Measurements from ENCODE around the gene UCK2.
"Not testable (repeated sequence)": the region's sequence is repeated elsewhere in the genome, so short reads cannot be mapped to it uniquely, and the experiment has no call there.

UCK2 gene

DNA sequence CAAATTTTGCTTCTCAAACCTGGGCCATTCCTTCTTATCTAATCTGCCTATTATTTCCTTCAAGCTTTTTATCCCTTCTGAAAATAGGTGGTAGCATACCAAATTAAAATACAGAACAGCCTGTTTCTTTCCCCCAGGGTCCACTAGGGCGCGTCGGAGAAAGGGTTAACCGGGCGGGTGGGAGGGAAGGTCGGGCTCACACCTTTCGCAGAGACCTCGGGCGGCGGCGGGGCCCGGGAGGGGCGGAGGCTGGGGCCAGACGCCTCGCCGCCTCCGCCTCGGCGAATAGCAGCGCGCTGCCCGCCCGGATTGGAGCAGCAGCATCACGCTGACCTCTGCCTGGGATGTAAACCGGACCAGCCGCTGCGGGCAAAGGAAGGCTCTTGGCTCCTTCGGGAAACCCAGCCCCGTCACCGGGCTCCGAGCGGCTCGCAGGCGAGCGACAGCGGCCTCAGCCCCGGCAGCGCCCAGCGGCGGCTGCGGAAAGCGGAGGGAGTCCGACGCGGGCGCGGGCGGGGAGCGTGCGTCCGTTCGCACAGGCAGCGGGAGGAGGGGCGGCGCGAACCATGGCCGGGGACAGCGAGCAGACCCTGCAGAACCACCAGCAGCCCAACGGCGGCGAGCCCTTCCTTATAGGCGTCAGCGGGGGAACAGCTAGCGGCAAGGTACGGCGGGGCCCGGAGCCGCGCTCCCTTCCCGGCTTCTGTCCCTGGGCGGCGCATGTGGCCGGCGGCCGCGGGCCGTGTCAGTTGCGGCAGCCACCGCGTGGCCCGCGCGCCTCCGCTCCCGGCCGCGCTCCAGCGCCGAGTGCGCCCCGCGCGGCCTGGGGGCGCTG is at the start of gene UCK2:
Gene UCK2 (plus strand): TSS at position 347 of the 835 bp plus-strand sequence. CDS start 220 bp downstream, at position 567.
- peak; percentile 81 for DNase-seq

DNA sequence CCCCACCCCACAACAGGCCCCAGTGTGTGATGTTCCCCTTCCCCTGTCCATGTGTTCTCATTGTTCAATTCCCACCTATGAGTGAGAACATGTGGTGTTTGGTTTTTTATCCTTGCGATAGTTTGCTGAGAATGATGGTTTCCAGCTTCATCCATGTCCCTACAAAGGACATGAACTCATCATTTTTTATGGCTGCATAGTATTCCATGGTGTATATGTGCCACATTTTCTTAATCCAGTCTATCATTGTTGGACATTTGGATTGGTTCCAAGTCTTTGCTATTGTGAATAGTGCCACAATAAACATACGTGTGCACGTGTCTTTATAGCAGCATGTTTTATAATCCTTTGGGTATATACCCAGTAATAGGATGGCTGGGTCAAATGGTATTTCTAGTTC is 49.2 kb upstream of the UCK2 start:
- DNase-seq = not testable (repeated sequence)

DNA sequence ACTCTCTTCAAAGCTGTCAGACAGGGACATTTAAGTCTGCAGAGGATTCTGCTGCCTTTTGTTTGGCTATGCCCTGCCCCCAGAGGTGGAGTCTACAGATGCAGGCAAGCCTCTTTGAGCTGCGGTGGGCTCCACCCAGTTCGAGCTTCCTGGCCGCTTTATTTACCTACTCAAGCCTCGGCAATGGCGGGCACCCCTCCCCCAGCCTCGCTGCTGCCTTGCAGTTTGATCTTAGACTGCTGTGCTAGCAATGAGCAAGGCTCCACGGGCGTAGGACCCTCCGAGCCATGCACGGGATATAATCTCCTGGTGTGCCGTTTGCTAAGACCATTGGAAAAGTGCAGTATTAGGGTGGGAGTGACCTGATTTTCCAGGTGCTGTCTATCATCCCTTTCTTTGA is 43.9 kb upstream of the UCK2 start:
- DNase-seq = not testable (repeated sequence)

DNA sequence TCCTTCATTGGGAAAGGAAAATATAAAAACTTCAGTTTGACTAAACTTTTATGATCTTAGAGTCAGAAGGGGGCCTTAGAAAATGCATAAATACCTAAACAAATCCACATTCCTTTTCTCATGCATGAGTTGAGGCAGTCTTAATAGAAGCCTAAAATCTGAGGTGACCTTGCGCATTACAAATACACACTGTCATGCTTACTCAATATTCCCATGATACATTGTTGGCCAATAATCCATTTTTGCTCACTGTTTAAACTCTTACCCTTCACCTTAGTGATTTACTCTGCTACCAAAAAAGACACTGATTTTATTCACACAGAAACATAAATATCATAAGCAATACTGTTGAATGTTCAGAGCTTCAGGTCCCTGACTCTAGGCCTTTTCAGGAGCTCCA is 39.7 kb upstream of the UCK2 start:
- no peak for DNase-seq

DNA sequence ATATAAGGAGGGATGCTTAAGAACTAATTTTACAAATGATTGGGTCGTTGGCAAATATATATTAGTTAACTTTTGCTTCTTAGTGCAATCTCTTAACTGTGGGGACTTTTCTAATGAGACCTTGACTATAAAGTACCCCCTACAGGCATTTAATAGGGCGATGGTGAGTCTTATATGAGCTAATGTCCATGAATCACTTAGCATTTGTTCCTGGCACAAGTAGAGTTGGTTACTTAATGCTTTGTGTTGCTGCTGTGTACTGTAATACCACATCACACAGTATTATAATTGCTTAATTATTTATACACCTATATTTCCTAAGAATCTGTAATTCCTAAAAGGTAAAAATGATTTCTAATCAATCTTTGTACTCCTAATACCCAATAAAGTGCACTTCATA is 33.5 kb upstream of the UCK2 start:
- DNase-seq = no peak

DNA sequence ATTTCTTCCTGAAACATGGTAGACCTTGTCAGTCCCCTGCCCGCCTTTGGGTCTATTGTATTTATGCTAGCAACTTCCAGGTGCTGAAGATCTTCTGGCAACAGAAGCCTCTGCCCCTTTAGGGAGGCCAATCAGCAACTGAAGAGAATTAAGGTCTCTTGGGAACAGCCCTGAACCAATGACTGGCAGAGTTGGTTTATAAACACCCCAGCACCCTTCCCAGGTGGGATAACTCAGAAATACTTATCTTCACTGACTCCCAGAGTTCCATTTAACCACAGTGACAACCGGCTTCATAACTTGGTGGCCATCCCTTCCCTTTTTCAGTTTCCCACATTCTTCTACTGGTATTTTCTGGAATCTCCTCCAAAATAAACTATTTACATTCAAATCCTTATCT is 31.5 kb upstream of the UCK2 start:
- no peak for DNase-seq

DNA sequence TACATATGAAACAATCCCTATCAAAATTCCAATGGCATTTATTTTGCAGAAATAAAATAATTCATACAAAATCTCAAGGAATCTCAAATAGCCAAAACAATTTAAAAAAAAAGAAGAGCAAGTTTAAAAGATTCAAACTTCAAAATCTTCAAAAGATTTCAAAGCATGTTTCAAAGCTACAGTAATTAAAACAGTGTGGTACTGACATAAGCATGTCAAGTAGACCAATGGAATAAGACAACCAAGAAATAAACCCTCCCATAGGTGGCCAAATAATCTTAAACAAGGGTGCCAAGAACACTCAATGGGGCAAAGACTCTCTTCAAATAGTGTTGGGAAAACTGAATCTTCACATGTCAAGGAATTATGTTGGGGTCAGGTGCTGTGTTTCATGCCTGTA is 28.0 kb upstream of the UCK2 start:
- DNase-seq = no peak

DNA sequence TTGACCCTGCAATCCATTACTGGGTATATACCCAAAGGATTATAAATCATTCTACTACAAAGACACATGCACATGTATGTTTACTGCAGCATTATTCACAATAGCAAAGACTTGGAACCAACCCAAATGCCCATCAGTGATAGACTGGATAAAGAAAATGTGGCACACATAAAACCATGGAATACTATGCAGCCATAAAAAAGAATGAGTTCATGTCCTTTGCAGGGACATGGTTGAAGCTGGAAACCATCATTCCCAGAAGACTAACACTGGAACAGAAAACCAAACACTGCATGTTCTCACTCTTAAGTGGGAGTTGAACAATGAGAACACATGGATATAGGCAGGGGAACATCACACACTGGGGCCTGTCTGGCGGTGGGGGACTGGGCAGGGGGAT is 22.9 kb upstream of the UCK2 start:
- not testable (repeated sequence) for DNase-seq

DNA sequence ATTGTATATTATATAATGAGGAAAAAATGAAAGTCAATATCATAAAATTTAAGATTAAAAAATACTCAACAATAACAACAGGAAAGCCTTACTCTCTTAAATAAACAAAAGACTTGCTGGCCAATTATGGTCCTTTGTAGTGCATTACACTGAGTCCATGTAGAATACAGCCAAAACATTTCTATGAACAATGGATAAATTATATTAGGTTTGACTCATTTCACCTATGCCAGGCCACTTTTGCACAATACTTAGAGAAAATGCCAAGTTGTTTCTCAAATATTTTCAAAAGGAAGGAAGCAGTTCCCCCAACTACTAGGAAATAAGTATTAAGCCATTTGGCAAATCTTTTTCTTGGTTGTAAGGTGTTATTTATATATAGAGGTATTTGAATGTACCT is 19.8 kb upstream of the UCK2 start:
- DNase-seq = no peak

DNA sequence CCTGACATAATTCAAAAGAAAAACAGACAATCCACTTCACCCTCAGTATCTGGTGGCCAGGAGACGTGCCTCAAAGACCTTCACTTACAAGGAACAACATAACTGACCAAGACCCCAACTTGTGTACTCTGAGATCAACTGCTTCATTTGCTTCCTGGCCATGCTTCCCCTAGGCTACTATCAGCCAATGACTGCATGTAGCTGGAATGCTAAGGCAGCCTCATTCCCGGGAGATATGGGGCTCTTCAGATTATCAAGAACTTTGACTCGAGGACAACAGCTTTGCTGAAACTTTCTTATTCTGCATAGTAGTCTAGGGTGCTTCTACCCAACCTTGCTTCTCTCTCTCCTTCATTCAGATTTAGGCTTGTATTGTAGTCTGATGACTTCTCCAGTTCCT is 11.7 kb upstream of the UCK2 start:
- DNase-seq = no peak

DNA sequence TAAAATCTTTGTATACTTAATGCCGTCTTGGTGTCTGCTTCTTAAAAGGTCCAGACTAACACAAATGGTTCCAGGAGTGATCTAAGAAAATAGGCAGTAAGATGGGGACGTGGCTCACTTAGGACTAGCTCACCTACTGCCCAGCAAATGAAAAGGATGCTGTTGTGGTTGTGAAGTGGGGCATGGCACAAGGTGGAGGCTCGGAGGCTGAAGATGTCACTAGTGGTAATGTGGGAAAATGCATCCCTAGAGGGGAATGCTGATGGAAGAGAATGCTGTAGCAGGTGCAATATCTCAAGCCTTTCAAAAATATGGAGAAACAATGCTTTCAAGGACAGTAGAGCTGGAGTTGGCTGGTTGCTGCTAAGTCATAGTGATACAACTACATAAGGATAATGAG is 11.3 kb upstream of the UCK2 start:
- no peak for DNase-seq

DNA sequence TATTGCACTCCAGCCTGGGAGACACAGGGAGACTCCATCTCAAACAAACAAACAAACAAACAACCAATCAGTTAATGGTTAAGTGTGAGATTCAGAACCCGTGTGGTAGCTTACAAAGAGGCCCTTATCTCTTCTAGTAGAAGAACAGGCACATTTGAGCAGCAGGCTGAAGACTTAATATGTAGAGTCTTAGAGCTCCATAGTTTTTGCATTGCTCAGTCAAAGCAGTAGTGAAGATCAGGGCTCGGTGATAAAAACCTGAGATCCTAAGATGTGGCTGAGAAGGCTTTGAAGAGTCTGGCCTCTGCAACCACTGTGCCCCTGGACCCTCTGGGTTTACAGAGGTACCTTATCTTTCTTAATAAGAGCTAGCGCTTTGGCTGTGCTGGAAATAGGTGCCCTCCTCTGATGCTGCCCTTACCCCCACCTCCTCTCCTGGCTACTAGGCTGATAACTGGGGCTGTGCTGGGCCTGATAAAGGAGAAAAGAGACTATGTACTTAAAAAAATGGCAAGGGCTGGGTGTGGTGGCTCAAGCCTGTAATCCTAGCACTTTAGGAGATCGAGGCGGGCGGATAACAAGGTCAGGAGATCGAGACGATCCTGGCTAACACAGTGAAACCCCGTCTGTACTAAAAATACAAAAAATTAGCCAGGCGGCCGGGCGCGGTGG is 10.5 kb upstream of the UCK2 start:
- DNase-seq = no peak

DNA sequence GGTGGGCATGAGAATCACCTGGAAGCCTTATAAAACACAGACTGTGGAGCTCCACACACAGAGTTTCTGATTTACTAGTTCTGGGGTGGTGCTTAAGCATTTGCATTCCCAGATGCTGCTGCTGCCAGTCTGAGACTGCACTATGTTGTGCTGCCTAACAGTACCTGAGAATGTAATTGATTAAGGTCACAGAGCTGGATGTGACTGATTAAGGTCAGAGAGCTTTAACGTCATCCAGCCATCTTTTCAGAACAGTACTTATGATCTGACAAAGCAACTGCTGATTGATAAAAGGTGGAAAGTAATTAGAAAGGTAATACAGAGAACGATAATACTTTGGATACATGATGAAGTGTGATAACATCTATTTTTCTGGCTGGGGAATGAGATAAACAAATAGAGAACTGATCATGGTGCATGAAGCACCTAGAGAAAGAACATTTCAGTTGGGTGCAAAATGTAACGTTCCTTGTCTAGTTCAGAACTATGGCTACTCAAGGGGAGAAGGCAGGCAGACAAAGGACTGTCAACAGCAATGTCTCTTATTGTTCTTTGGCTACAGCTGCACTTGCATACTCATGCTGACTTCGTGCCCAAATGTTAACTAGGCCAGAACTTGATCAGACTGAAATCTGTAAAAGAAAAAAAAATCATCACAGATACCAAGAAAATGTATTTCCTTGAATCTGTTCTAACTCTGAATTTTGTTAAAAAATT is 3.7 kb upstream of the UCK2 start:
- DNase-seq = no peak

DNA sequence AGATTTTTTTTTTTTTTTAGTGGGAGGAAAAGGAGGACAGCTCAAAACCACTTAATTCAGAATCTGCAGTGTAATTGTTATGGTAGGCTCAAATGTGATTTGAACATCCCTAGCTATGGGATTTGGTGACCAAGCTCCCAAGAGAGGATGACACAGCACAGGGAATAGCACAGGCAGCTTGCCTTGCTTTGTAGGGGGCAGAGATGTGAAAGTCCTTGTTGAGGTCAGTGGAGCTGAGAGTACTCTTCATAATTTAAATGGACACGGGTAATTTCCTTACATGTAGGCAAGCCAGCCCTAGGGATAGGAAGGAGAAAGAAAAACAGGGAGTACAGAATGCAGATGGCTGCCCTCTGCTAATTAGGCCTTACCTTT is 3.2 kb upstream of the UCK2 start:
- peak; percentile 26 for DNase-seq

DNA sequence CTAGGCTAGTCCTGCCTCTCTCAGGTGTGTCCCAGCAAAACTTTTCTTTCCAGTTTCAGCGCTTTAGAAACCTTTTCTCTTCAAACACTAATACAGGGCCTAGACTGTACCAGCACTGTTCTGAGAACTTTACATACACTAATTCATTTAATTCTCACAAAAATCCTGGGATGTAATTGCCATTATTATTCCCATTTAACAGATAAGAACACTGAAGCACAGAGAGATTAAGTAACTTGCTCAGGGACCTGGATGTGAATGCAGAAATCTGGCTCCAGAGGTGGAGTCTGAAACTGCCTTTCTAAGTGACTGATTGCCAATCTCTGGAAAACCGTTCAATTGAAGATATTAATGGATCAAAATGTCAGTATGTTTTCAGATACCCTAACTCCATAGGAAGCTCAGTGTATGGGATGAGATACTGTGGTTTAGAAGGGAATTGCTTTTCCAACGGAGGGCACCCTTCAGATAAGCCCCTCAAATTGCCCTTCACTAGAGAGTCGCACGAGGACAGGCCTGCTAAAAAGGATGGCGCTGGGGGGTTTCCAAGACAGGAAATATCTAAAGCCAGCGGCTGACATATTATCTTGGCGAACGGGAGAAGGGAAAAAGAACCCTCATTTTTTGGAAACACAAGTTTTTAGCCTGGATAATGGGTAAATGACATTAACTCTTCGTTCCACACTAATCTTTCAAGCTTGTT is 698 bp upstream of the UCK2 start:
- no peak for DNase-seq

DNA sequence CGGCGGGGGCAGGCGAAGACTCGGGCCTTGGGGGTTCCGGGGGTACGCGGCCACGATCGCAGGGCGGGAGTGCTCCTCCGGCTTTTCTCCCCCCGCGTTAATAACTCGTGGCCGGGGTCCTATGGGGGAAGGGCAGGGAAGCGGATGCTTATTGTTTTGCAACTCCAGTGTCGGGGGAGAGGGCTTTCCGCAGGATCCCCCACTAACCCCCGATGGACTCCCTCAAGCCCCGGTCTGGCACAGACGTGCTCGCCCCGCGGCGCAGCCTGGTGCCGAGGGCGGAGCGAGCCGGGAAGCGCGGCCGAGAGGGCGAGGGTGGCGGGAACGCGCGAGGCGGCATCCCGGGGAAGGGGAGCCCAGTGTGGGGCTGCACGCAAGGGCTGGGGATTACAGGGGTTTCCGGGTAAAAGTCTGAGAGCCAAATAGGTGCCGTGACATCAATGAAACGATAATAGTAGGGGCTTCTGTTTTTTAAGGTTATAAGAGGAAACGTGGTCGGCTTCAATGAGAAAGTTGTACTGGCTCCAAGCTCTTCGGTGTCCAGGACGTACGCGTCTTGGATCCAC is 772 bp downstream of the UCK2 start:
- peak; percentile 60 for DNase-seq

DNA sequence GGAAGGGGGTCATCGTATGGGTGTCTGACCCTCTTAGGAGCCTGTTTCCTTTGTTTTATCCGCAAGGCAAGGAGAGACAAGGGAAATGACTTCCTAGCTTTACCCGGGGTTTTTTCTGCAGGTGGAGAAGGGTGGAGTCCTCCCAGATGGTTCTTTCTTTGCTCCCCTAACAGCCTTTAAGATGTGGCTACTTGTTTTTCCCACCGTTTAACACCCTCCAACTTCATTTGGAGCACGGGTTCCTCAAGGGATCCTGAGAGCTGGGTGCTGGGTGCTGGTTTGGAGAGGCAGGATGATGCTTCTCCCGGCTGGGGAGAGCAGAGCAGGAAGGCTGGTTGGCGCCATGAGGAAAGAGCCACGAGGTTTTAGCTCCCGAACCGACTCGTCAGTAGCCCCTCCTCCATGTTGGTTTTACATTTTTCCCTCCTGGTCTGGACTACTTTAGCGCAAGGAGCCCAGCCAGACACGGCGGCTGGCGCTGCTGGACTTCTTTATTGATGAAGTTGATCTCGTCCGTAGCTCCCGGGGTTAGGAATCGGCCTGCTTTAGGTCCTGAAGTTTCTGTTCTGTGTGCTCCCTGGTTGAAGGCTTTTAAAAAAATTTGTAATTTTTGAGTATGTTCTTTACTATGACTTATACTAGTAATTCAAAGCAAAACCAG is 1.4 kb downstream of the UCK2 start:
- peak; percentile 88 for DNase-seq

DNA sequence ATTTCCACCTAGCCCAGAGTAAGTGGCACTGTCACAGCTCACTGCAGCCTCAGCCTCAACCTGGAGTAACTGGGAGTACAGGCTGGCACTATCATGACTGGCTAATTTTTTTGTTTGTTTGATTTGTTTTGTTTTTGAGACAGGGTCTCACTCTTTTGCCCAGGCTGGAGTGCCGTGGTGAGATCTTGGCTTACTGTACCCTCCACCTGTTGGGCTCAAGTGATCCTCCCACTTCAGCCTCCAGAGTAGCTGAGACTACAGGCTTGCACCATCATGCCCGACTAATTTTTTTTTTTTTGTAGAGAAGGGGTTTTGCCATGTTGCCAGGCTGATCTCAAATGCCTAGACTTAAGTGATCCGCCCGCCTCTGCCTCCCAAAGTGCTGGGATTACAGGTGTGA is 2.5 kb downstream of the UCK2 start:
- no peak for DNase-seq

DNA sequence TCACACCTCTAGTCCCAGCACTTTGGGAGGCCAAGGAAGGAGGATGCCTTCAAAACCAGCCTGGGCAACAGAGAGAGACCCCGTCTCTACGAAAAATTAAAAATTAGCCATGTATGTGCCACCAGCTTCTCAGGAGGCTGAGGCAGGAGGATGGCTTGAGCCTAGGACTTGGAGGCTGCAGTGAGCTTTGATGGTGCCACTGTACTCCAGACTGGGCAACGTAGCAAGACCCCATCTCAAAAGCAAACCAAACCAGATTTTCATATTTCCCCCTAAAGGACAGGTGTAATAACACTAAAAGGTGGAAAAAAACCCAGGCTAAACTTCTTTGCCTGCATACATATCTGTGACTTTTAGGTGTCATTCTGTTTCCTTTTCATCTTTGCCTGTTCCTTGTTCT is 3.7 kb downstream of the UCK2 start:
- no peak for DNase-seq

DNA sequence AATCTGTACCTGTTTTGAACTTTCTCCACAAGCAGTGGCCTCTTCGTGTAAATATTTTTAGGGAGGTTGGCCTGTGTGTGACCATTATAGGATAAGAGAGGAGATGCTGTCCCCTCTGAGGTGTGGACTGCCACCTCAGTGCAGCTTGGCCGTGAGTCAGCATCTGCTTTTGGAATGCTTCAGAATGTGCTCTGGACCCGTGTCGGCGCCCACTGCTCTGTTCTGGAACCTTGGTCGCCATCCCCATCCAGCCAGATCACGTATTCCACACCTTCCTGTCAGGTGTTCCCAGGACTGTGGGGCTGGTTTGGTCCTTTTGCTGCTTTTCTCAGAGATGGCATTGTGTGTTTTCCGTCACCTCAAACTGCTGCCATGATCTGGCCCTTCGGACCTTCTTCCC is 5.5 kb downstream of the UCK2 start:
- DNase-seq = no peak

DNA sequence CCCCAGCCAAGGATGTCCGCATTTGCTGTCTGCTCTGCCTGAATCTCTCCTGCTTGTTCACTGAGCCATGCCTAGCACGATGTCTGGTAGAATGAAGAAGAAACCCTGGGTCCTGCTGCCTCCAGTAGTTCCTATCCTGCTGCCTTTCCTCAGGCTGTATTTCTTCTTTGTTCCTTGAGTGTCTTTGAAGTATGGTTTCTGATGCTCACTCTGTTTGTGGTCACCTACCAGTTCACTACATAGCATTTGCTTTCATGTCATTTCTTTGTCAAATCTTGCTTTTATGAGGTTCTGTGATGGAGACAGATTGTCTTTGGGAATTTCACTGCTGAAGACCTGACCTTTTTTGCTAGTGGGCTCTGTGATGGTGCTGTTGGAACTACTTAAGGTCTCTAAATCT is 5.9 kb downstream of the UCK2 start:
- DNase-seq = no peak

DNA sequence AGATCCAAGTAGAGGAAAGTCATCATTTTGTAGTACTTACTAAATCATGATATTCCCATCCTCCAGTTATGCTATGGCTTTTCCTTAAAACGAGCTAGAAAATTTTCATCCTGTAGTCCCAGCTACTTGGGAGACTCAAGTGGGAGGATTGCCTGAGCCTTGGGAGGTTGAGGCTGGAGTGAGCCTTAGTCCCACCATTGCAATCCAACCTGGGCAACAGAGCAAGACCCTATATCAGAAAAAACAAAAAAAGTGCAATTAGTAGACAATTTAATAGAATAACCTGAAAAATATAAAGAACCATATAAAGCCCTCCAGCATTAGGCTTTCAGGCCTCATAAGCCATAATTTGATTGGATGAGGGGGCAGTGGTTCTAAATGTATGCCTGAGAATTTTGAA is 6.8 kb downstream of the UCK2 start:
- DNase-seq = no peak
